ENCODE measurements around the gene LMAN1.

Gene LMAN1

DNA sequence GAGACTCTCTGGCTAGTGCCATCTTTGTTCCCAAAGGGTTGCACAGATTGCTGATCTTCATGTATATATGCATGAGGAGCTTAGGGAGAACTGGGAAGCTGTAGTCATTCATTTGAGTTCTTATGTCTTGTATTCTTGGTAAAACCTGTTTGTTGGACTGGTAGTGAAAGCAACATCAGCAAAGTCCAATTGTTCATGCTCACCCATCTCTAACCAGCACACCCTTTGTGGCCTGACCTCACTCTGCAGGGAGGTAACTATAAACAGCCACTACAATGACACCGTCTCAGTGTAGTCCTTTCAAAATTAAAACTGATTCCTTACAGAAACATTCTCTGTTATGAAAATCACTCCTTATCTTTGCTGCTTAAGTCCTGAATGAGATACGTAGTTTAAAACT, 13.9 kb upstream of the LMAN1 start:
- no peak for DNase-seq

DNA sequence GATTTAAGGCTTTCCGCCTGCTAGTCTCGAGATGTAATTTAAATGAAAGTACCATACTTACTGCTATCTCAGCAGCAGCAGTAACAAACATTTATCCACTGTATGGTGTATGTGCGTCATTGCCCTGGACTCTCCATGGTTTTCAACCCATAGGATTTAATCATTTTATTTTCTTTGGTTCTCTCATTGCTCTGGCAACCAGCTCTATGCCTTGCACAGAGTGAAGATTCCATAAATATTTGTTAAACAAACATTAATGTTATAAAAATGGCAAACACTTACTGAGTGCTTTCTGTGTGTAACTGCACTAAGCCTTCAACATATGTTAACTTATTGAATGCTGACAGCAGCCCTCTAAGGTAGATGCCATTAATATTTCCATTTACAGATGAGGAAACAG, 1.3 kb upstream of the LMAN1 start:
- DNase-seq, result no peak

GRCh38 chr18:59359576-59359952, 499 bp upstream of the LMAN1 start:
- DNase-seq, result peak in 3 of 56 donors; percentile 37 to 55 (median 41)

- DNase-seq, result peak in 9 of 56 donors; percentile 2 to 40 (median 30)
Observed at GRCh38 chr18:59358414-59358711, 702 bp downstream of the LMAN1 start.

DNA sequence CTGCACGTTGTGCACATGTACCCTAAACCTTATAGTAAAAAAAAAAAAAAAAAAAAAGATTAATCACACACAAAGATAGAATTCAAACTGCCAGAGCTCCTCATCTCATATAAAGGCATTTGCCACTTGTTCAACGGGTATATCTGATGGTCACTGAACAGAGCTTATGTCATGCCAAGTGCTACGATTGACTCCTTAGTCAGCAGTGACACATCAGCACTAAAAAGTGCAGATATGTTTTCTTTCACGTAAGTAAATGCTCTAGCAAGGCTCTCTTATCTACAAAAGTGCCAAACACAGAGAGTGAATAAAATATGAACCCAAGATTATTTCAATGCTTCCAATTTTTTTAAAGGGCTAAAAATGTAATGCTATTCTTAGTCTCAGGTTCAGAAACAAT, 1.1 kb downstream of the LMAN1 start:
- no peak for DNase-seq

- no peak for DNase-seq
Observed at GRCh38 chr18:59354731-59355130, 4.3 kb downstream of the LMAN1 start.

DNA sequence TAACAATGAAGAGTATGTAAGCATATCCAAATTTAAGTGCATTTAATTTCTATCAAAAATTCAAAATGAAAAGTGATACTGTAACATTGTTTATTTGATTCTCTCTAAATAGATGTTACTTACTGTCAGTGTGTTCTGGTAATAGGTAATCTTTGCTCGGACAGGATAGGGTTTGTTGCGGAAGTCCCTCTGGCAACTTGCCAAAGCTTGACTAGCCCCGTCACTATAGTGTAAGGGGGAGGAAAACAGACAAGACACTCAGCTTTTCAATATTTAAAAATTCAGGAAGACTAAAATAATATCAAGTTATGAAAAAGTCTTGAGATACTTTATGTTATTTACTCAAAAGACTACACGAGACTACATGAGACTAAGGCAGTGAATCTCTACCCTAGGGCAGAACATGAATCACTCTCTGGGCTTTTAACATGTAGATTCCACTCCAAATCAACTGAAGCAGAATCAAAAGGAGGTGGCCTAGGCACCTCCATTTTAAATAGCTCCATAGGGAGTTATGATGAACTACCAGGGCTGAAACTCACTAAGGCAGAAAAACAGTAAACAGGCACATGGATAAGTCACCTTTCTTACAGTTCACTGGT, 5.9 kb downstream of the LMAN1 start:
- no peak for DNase-seq

GRCh38 chr18:59352250-59352855, 6.7 kb downstream of the LMAN1 start:
- DNase-seq, result peak in 7 of 56 donors; percentile 4 to 33 (median 7)

DNA sequence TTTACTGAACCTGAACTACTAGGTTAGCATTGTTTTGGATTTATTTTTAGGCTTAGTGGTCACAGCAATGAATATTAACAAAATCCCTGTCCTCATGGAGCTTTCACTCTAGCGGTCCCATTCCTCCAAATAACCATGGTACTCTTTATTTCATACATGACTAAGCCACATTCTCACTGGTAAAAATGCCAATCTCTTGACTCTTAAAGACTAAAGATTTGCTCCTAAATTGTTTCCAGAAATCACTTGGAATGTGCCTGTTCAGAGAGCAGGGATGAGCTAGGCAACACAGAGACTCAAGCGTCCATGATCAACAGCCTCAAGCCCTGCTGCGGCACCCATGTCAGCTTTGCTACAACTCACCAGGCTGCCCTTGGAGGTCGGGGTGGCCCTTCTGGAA, 13.5 kb downstream of the LMAN1 start:
- no peak for DNase-seq

DNA sequence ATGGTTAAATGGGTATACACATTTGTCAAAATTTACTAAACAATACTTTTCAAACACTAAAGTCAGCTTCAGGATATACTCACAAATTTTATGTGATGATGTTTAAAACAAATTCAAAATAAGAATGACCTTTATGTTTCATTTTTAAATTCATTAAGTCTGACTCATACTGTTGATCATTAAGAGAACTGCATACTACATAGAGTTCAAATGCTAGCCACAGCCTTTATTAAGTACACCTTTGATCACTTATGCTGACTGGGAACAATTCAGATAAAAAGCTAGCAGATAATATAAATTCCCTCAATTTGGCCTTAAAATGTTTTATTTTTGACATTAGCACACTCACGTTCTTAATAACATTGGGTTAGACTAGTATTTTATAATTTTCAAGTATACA, 14.1 kb downstream of the LMAN1 start:
- no peak for DNase-seq

GRCh38 chr18:59343926-59344325, 15.1 kb downstream of the LMAN1 start:
- DNase-seq, result no peak

DNA sequence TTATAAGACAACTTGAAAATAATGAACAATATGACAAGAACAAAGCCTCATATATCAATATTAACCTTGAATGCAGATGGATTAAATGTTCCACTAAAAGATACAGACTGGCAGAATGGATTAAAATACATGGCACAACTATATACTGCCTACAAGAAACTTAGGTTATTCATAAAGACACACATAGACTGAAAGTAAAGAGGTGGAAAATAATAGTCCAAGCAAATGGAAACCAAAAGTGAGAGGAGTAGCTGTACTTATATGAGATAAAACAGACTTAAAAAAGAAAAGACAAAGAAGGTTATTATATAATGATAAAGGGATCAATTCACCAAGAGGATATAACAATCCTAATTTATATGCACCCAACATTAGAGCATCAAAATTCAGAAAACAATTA, 18.2 kb downstream of the LMAN1 start:
- DNase-seq, result no peak

GRCh38 chr18:59340312-59340711, 18.8 kb downstream of the LMAN1 start:
- DNase-seq, result no peak

DNA sequence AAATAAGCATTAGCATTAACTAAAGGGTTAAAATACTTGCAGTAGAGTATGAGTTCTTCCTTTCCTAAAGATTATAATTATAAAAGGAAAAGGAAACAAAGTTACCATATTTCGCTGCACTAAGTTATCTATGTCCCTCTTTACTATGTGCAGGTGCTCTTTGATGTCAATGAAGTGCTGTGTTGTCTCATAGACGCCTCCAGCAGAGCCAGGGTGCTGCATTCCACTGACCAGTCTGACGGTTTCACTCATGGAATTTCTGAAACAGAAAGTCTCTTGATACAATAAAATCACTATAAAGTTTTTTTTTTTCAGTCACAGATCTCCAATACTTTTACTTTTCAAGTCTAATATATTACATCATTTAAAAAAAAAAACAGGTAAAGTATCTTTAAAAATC, 26.1 kb downstream of the LMAN1 start:
- DNase-seq, result no peak

DNA sequence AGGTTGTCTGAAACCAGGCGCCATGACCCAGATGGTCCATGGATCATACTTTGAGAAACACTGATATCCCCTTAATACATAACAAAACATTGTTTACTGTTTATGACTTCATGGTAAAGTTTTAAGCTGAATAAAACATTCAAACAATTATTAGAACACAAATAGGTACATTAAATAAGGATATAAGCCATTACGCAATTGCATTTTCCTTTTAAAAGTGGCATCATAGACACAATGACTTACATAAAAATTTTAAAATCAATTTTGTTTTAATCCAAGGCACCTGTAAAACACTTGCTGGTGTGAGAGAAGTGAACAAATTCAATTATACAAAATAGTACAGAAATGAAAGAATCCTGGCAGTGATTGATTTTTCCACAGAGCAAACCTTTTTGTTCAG, 30.4 kb downstream of the LMAN1 start:
- DNase-seq, result no peak

- no peak for DNase-seq
Observed at GRCh38 chr18:59325965-59326364, 33.1 kb downstream of the LMAN1 start.

- DNase-seq, result no peak
Observed at GRCh38 chr18:59324623-59324971, 34.5 kb downstream of the LMAN1 start.

DNA sequence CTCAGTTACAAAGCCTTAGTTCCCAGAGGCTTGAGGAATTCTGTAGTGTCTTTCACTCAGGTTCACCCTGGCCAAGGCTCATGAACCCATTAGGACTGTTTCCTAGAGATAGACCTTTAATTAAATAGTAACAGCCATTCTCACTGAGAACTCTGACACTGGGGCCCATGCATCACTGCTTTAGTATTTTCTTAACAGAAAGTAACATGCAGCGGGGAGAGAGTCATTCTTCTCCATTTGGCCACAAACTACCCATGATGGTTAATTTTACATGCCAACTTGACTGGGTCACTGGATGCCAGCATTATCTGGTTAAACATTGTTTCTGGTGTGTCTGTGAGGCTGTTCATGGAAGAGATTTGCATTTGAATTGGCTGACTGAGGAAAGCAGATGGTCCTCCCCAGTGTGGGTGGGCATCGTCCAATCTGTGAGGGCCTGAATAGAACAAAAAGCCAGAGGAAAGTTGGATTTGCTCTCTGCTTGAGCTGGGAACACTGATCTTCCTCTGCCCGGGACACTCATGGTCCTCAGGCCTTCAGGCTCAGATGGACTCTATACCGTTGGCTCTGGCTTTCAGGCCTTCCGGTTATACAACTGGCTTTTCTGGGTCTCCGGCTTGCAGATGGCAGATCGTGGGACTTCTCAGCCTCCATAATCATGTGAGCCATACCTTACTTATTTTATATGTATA, 35.0 kb downstream of the LMAN1 start:
- no peak for DNase-seq

DNA sequence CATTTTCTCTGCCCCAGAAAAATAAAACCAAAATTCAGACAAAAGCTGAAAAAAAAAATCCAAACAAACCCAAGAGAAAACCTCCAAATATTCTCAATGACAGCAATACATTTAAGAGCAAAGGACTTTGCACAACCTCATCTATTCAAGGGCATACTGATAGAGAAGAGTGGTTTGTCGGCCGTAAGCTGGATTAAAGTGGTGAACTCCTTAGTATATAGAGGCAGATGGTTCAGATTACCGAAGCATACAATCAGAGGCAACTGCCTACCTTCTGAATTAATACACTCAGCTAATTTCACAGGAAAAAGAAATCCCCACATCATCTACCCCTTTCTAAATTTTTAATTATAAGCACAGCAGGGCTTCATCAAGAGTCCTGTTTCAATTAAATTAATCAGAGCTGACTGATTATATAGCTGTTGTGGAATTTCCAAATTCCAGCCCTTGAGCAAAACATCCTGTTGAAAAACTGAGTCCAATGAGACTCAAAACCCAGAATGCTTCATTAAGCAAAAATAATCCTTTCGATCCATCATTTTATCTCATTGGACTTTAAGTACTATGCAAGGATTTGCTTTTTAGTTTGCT, 40.5 kb downstream of the LMAN1 start, which contains the start of gene CPLX4:
Gene CPLX4, minus strand, starts transcription at position 190 of the 591 bp plus-strand sequence. Its CDS starts 187 bp downstream, at position 3.
- no peak for DNase-seq

DNA sequence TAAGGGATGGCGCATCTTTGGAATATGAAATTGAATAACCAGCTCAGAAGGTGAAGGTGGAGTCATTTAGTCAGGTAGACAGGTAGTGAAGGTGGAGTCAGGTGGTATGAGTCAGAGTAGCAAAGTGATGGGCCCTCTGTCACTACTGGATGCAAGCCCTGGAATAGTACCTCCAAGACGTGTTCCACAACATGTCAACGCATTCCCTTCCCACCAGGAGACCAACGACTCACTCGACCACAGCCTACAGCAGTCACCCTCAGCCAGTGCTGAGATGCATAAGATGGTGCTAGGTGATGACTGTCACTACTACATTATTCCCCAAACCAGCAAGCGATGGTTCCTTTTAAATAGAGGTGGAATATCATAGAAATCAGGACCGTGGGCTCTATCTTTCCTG, 47.4 kb downstream of the LMAN1 start:
- no peak for DNase-seq

GRCh38 chr18:59308938-59309260, 50.2 kb downstream of the LMAN1 start:
- no peak for DNase-seq

DNA sequence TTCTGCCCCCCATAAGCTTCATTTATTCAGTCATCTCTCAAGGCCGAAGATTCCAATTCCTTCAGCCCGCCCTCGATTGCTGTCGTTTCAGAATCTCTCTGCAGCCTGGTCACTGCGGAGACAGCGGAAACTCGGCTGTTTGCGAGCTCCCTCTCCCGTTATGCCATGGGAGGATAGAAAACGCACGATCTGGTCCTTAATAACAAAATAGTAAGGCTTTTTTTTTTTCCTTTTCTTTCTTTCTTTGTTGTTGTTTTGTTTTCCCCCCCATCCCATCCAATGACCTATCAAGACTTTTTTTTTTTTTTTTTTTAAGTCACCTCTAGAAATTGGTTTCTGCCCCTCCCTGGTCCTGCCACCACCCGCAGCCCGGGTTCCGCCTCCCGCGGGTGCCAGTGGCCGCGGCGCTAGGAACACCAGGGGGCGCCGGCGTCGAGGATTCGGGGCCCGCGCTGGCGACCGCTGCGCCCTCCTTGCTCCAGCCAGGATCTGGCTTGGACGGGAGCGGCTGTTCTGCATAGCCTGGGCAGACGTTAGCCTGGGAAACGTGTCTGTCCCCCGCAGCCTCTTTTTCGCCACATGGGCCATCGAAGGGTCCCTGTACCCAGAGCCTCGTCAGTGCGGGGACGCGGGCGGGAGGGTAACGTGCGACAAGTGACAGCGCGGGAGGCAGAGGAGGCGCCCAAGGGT, 50.7 kb downstream of the LMAN1 start:
- DNase-seq, result peak in 46 of 56 donors; percentile 2 to 79 (median 29)
